Coronary artery (tissue), 2 donors: ENCODE measurements around the gene RAB31.
"Not testable (repeated sequence)": the region's sequence is repeated elsewhere in the genome, so short reads cannot be mapped to it uniquely, and the experiment has no call there.

ENCODE experiments used
- DNase-seq: peaks from one replicate; pipeline ENCODE4 v3.0.0-alpha.2; 2017; ENCODE audit warnings: low spot score
- H3K27ac ChIP-seq, 2 donors: fragments of 200-600 bp; sonication (generic); one replicate each; pipeline ENCODE4 v1.5.1; 2016 to 2019
- H3K4me3 ChIP-seq: fragments of 200-600 bp; sonication (generic); 2 replicates; pipeline ENCODE4 v1.5.1; 2016; ENCODE audit warnings: mild to moderate bottlenecking, moderate library complexity
- CTCF ChIP-seq: fragments of 200-600 bp; sonication (generic); IDR thresholded peaks from one replicate; pipeline ENCODE4 v1.5.1; 2019; ENCODE audit warnings: antibody characterized with exemption

RAB31 gene

GRCh38 chr18:9671214-9671613, 36.9 kb upstream of the RAB31 start:
- no peak for DNase-seq
- no peak for TF ChIP-seq CTCF
- no peak overlapping the region for H3K27ac ChIP-seq
- no peak overlapping the region for H3K4me3 ChIP-seq

- Histone ChIP-seq H3K4me3 (no peak overlapping the region), H3K27ac (no peak overlapping the region)
Measured at GRCh38 chr18:9673296-9674251, 34.5 kb upstream of the RAB31 start.

GRCh38 chr18:9678216-9678615, 29.9 kb upstream of the RAB31 start:
- not testable (repeated sequence) for H3K4me3 ChIP-seq, DNase-seq, H3K27ac ChIP-seq

More at GRCh38 chr18:9673296-9674251, 34.5 kb upstream of the RAB31 start:
- DNase-seq = peak; percentile 56
- TF ChIP-seq CTCF = no peak

GRCh38 chr18:9679125-9679524, 29.0 kb upstream of the RAB31 start:
- no peak overlapping the region for H3K4me3 ChIP-seq
- no peak for TF ChIP-seq CTCF
- DNase-seq = no peak
- no peak overlapping the region for H3K27ac ChIP-seq

GRCh38 chr18:9681217-9681616, 26.9 kb upstream of the RAB31 start:
- Histone ChIP-seq H3K27ac (no peak overlapping the region), H3K4me3 (no peak overlapping the region)
- no peak for DNase-seq
- TF ChIP-seq CTCF = no peak

- Histone ChIP-seq H3K4me3 (no peak overlapping the region), H3K27ac (no peak overlapping the region)
- no peak for DNase-seq
- no peak for TF ChIP-seq CTCF
Measured at GRCh38 chr18:9682572-9682971, 25.5 kb upstream of the RAB31 start.

GRCh38 chr18:9683418-9684396, 24.4 kb upstream of the RAB31 start:
- TF ChIP-seq CTCF = no peak

More at GRCh38 chr18:9683418-9684396, 24.4 kb upstream of the RAB31 start:
- no peak overlapping the region for H3K4me3 ChIP-seq
- no peak for DNase-seq
- peak overlapping the region; percentile 43 to 81 for H3K27ac ChIP-seq
